Measurements from ENCODE around the gene MORN3.

DNA sequence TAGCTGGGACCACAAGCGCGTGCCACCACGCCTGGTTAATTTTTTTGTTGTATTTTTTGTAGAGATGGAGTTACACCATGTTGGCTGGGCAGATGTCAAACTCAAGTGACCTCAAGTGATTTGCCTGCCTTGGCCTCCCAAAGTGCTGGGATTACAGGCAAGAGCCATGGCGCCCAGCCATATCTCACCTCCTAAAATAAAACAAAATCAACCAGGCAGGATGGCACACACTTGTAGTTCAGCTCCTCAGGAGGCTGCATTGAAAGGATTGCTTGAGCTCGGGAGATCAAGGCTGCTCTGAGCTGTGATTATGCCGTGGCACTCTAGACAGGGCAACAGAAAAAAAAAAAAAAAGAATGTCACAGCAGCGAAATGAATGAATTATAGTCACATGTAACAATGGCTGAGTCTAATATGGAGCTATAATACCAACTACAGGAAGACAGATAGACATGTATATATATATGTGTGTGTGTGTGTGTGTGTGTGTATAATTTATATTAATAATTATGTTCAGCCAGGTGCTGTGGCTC lies 23.8 kb upstream of the MORN3 start:
- no peak for TF ChIP-seq POLR2A (IDR thresholded peaks at IDR 0.05)
- TF ChIP-seq, protein P1, sequence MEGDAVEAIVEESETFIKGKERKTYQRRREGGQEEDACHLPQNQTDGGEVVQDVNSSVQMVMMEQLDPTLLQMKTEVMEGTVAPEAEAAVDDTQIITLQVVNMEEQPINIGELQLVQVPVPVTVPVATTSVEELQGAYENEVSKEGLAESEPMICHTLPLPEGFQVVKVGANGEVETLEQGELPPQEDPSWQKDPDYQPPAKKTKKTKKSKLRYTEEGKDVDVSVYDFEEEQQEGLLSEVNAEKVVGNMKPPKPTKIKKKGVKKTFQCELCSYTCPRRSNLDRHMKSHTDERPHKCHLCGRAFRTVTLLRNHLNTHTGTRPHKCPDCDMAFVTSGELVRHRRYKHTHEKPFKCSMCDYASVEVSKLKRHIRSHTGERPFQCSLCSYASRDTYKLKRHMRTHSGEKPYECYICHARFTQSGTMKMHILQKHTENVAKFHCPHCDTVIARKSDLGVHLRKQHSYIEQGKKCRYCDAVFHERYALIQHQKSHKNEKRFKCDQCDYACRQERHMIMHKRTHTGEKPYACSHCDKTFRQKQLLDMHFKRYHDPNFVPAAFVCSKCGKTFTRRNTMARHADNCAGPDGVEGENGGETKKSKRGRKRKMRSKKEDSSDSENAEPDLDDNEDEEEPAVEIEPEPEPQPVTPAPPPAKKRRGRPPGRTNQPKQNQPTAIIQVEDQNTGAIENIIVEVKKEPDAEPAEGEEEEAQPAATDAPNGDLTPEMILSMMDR (IDR thresholded peaks at IDR 0.05): no peak
